Activated naive CD4-positive, alpha-beta T cell treated with anti-CD3 and anti-CD28 coated beads, Interleukin-2, amount 10 ng/mL, durations not matched to agents 5 hours and 36 hours (primary cell): Measurements from ENCODE around the gene NOPCHAP1. TPM values are rescaled to one million over a fixed set of nuclear protein-coding genes. Genes with fewer than 3 reads are reported as not detected.

Experiments
- total RNA-seq, 2 experiments: library from RNA; stranded (reverse); gene quantifications; one replicate each; pipeline ENCODE4 v1.2.3, GENCODE V29; 2021

The NOPCHAP1 gene, protein sequence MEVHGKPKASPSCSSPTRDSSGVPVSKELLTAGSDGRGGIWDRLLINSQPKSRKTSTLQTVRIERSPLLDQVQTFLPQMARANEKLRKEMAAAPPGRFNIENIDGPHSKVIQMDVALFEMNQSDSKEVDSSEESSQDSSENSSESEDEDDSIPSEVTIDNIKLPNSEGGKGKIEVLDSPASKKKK
- 10 to 100 TPM; 13.0 to 14.3 TPM for total RNA-seq

DNA sequence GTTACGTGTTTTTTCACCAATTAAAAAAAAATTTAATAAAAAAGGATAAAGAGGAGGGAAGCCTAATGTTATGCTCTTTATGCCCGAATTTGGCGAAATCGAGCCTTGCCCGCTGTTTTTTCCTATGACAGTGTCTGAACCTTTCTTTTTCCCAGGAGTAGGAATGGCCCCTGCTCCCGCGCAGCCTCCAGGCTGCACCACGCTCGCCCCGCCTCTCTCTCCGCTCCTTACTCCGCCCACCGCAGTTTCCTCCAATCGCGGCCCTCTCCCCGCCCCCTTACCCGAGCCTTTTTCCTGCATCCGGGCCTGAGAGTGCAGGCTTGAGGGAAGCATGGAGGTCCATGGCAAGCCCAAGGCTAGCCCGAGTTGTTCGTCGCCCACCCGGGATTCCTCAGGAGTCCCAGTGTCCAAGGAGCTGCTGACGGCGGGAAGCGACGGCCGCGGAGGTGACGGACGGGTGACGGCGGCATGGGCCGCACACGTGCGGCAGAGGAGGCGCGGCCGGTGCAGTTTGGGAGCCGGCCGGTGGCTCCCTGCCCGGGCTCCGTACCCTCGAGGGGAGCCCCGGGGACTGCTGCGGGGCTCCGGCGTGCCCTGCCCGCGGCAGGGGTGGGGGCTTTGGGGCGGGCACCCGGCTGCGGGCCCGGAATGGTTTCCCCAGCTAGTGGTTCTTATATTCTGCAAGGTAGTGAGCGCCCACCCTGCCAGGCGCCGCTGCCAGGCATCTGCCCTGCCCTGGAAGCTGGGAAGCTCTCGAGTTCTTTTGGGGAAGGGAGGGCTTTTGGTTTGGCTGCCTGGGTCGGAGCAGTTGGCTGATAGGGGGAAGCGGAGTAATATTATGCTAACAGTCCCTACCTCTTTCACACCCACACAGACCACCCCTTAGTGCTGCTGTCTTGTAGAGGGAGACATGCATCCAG is at the start of gene NOPCHAP1:
Gene NOPCHAP1, plus strand, starts transcription at position 295 of the 920 bp plus-strand sequence. Its CDS starts 37 bp downstream, at position 332.

DNA sequence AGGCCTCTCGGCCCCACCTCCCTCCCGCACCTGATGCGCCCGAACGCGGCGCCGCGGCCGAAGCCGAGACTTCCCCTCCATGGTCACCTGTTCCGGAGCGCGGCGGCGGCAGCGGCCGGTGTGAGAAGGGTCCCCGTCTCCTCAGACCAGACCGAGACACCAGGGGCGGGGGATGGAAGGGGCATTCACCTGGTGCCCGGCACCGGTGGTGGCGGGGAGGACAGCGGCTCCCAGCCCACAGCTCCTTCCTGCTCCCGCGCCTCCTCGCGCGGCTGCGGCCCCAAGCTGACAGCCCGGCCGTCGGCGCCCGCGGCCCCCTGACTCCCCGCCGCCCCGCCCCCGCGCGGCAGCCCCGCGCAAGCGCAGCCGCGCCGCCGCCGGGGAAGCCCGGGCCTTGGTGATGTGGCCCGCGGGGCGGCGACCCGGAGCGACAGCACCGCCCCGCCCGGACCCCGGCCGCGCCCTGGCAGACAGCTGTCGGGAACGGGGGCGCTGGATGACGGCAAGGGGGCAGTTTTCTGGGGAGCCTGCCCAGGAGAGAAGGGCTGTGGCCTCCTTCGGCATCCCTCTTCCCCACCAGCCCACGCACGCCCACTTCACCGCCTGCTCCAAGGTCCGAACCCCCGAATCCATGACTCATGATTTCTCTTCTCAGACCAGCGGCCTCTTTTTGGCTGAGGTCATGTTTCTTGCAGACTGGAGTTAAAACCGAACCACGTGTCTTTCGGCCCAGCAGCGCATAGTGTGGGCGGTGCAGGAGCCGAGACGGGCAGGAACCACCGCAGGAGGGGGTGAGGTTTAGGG is 27.9 kb upstream of the NOPCHAP1 start, which contains the start of gene SLC41A2:
Gene SLC41A2, minus strand, starts transcription at position 290 of the 804 bp plus-strand sequence. CDS start 29,763 bp downstream, outside the sequence.

Other genes starting within 250 kb of the NOPCHAP1 start
- gene SLC41A2, start 28.0 kb upstream of the NOPCHAP1 start, total RNA-seq = 1 to 10 TPM in 1 of 2 experiments, under 1 TPM in 1; 0.82 to 1.2 TPM
- gene ALDH1L2, start 98.1 kb downstream of the NOPCHAP1 start, total RNA-seq = under 1 TPM; 0.13 to 0.31 TPM
- 10 to 100 TPM; 43.5 to 43.8 TPM for gene WASHC4, start 121.4 kb downstream of the NOPCHAP1 start, total RNA-seq
- 10 to 100 TPM; 27.7 to 28.7 TPM for gene APPL2, start 249.9 kb downstream of the NOPCHAP1 start, total RNA-seq